Ovary (tissue), 9 donors: ENCODE results near the gene MTCH2. TPM values are rescaled to one million over a fixed set of nuclear protein-coding genes. Genes with fewer than 3 reads are reported as not detected.

Source experiments
- DNase-seq, 5 donors: peaks; one replicate each; pipeline ENCODE4 v3.0.0-alpha.2; 2019 to 2020
- H3K27ac ChIP-seq, 2 donors: fragments of 200-600 bp; one replicate each; pipeline versions ENCODE4 v1.5.1 to v1.8.0; 2019 to 2022
- H3K27me3 ChIP-seq: fragments of 200-600 bp; one replicate; pipeline ENCODE4 v1.8.0; 2022
- H3K36me3 ChIP-seq: fragments of 200-600 bp; sonication (generic); one replicate; pipeline ENCODE4 v1.5.1; 2019
- H3K4me1 ChIP-seq: one replicate; pipeline ENCODE4 v1.8.1; 2013; ENCODE audit warnings: mild to moderate bottlenecking, moderate library complexity; ENCODE audit not compliant: insufficient read depth
- H3K4me3 ChIP-seq: fragments of 200-600 bp; sonication (generic); one replicate; pipeline ENCODE4 v1.5.1; 2017
- H3K9me3 ChIP-seq, 2 donors: fragments of 200-600 bp in 1 of 2; sonication (generic) in 1 of 2; one replicate each; pipeline versions ENCODE4 v1.5.1 to v1.8.1; 2013 to 2019; ENCODE audit warnings: mild to moderate bottlenecking in 1 of 2, moderate library complexity in 1 of 2
- CTCF ChIP-seq, 3 donors: fragments of 450-650 bp in 2 of 3; fragments of 200-600 bp in 1 of 3; IDR thresholded peaks; one replicate each; pipeline versions ENCODE4 v1.5.1 to v1.8.0; 2016 to 2022; ENCODE audit warnings: antibody characterized with exemption in 3 of 3, mild to moderate bottlenecking in 1 of 3
- EP300 ChIP-seq: sonication (generic); formaldehyde crosslinking; IDR thresholded peaks from one replicate; pipeline ENCODE4 v1.6.1; 2017; ENCODE audit warnings: antibody characterized with exemption
- POLR2A ChIP-seq: fragments of 450-650 bp; IDR thresholded peaks from one replicate; pipeline ENCODE4 v1.6.1; 2017; ENCODE audit warnings: antibody characterized with exemption, mild to moderate bottlenecking, moderate library complexity
- WGBS, 3 donors: extraction: QIAGEN DNeasy Blood & Tissue Kit in 1 of 3; methylation state at CpG; one replicate each; pipeline versions ENCODE4 v1.1.5 to v1.1.7; 2013 to 2017; 5-methylcytosine and 5-hydroxymethylcytosine counted together
- intact Hi-C, 4 donors: fragments of 100-400 bp; cut with DNase I; formaldehyde crosslinking; loops; one replicate each; pipeline versions ENCODE4 v1.11.0 to v1.15.1; 2022 to 2023
- polyA plus RNA-seq, 2 donors: library from polyadenylated mRNA; stranded (reverse); fragments of 200-250 nt in 1 of 2; fragments of 350-450 nt in 1 of 2; fragmentation: Illumina TruSeq in 1 of 2; extraction: RNeasy Lipid Tissue Mini Kit (QIAGEN cat#74804) in 1 of 2; gene quantifications; one replicate each; pipeline ENCODE4 v1.2.3, GENCODE V29; 2013 to 2014
- total RNA-seq, 7 donors: library from RNA; depleted of rRNA in 2 of 7; stranded (reverse); fragments of >200 nt in 2 of 7; fragmentation: NEBNext Ultra II Directional in 3 of 7; extraction: Animal tissue kit (Norgen Biotek cat#: 25700) in 3 of 7; gene quantifications; one replicate each; pipeline versions ENCODE4 v1.1.0 to v1.2.4, GENCODE V29; 2016 to 2023
- donor health status: DM: no; HTN: no; CAD: no; lungs with moderate emphysema.
- donor health status: DM: no; HTN: no; CAD: no.
- donor health status: Bipolar disorder and iron deficiency.
- donor health status: DM: yes; HTN: yes; CAD: no.
- donor health status: DM: no; HTN: no; CAD: no.
- donor health status: DM: yes; HTN: yes; CAD: no.

MTCH2 gene
- total and polyA plus RNA-seq, 9 donors: 13.0 to 51.2 (median 38.8) TPM

GRCh38 chr11:47659276-47659675, 16.9 kb upstream of the MTCH2 start:
- 33 to 37% (median 35%) methylated on average over 4 of the region's 4 CpGs for WGBS, 3 donors
- Histone ChIP-seq H3K27me3 (no peaks in the 10 kb centered on the region), H3K27ac (no peak overlapping the region), H3K36me3 (no peaks in the 10 kb centered on the region), H3K4me1 (no peaks in the 10 kb centered on the region), H3K4me3 (no peak overlapping the region), H3K9me3 (no peaks in the 10 kb centered on the region)
- no peak for DNase-seq
- TF ChIP-seq POLR2A: no peak
- TF ChIP-seq EP300: no peak
- no peak for TF ChIP-seq CTCF (IDR thresholded peaks at IDR 0.05)
- intact Hi-C loops: no loop called here

DNA sequence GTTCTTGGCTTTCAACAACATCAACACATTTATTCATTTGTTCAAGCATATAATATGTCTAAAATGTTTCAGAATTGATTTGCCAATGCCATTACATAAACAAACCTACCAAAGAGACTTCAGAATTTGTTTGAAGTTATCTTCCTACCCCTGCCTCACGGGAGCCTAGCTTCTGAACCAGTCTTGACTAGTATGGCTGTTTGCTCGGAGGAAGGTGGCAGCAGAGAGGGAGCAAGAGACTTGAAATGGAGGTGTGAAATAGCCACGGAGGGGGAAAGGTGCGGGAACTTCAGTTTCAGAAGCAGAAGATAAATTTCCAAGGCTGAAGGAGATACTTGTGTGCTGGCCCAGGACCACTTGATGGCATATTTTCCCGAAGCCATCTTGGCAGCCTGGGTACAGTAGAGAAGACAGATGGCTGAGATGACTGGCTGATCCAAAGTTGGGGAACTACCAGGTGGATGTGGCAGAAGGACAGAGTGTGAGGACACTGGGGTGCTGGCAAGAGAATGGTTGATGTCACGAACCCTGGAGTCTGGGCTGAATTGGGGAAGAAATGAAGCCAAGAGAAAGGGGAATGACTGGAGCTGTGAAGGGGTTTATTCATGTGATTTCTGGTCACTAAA, 14.0 kb upstream of the MTCH2 start:
- WGBS, 3 donors: 75 to 79% (median 76%) methylated on average over 6 of the region's 6 CpGs
- intact Hi-C loops: no loop called here

DNA sequence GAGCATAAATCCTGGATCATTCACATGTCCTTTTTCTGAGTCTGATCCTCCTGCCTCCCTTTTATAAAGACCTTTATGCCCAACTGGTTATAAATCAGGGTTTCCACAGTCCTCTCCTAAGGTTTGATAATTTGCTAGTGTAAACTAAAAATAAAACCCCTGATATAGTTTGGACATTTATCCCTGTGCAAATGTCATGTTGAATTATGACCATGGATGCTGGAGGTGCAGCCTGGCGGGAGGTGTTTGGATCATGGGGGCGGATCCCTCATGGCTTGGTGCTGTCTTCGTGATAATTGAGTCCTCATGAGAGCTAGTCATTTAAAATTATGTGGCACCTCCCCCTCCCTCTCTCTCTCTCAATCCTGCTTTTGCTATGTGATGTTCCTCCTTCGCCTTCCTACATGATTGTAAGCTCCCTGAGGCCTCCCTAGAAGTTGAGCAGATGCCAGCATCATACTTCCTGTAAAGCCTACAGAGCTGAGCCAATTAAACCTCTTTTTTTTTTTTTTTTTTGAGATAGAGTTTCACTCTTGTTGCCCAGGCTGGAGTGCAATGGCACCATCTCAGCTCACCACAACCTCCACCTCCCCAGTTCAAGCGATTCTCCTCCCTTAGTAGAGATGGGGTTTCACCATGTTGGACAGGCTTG, 9.6 kb upstream of the MTCH2 start:
- Histone ChIP-seq H3K27ac (no peak overlapping the region), H3K4me1 (peaks cover 1% of the 10 kb centered on the region), H3K9me3 (no peaks in the 10 kb centered on the region), H3K4me3 (no peak overlapping the region), H3K27me3 (no peaks in the 10 kb centered on the region), H3K36me3 (no peaks in the 10 kb centered on the region)
- intact Hi-C loops: no loop called here
- WGBS, 3 donors: 67 to 84% (median 75%) methylated on average over 5 of the region's 5 CpGs
- no peak for DNase-seq
- TF ChIP-seq EP300: no peak
- no peak for TF ChIP-seq POLR2A
- TF ChIP-seq CTCF (IDR thresholded peaks at IDR 0.05): no peak

More for the DNA sequence above, 14.0 kb upstream of the MTCH2 start:
- Histone ChIP-seq H3K36me3 (no peaks in the 10 kb centered on the region), H3K9me3 (no peaks in the 10 kb centered on the region), H3K4me1 (no peaks in the 10 kb centered on the region), H3K27me3 (no peaks in the 10 kb centered on the region), H3K27ac (no peak overlapping the region), H3K4me3 (no peak overlapping the region)
- TF ChIP-seq CTCF (IDR thresholded peaks at IDR 0.05) (no peak), EP300 (no peak), POLR2A (no peak)
- DNase-seq: no peak

DNA sequence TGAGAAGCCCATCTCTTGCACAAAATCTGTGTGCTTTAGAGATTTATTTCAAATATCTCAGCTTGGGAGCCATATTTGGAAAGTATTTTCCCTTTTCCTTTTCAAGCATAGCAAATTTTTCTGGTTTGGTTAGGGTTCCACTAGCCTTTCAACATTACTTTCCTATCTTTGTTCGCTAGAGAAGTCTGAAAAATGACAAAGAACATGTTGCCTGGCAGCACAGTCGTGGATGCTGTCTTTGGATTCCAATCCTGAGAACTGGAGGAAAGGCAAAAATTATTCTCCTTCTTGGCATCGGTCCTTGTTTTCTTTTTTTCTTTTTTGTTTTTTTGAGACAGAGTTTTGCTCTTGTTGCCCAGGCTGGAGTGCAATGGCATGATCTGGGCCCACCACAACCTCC, 6.9 kb upstream of the MTCH2 start:
- Histone ChIP-seq H3K4me3 (no peak overlapping the region), H3K27me3 (no peaks in the 10 kb centered on the region), H3K36me3 (no peaks in the 10 kb centered on the region), H3K27ac (no peak overlapping the region), H3K9me3 (no peaks in the 10 kb centered on the region), H3K4me1 (peaks cover 1% of the 10 kb centered on the region)
- intact Hi-C loops: loop anchor here in 2 of 4 donors (10.0 kb wide), 2 partner anchors 66 to 116 kb away; partner anchors contain the start of genes AGBL2 (in 1 of the 2) and FNBP4 (in 1 of the 2)
- DNase-seq: no peak
- TF ChIP-seq CTCF (IDR thresholded peaks at IDR 0.05) (no peak), EP300 (no peak), POLR2A (no peak)
- 10 to 14% (median 11%) methylated on average over 3 of the region's 3 CpGs for WGBS, 3 donors
